Globus pallidus (tissue), 1 donor: ENCODE results near the gene CPXM1.
"Not testable (repeated sequence)": the region's sequence is repeated elsewhere in the genome, so short reads cannot be mapped to it uniquely, and the experiment has no call there.

Experiments
- DNase-seq: peaks from one replicate; pipeline ENCODE4 v3.0.0-alpha.2; 2015; ENCODE audit warnings: low spot score

CPXM1 gene

DNA sequence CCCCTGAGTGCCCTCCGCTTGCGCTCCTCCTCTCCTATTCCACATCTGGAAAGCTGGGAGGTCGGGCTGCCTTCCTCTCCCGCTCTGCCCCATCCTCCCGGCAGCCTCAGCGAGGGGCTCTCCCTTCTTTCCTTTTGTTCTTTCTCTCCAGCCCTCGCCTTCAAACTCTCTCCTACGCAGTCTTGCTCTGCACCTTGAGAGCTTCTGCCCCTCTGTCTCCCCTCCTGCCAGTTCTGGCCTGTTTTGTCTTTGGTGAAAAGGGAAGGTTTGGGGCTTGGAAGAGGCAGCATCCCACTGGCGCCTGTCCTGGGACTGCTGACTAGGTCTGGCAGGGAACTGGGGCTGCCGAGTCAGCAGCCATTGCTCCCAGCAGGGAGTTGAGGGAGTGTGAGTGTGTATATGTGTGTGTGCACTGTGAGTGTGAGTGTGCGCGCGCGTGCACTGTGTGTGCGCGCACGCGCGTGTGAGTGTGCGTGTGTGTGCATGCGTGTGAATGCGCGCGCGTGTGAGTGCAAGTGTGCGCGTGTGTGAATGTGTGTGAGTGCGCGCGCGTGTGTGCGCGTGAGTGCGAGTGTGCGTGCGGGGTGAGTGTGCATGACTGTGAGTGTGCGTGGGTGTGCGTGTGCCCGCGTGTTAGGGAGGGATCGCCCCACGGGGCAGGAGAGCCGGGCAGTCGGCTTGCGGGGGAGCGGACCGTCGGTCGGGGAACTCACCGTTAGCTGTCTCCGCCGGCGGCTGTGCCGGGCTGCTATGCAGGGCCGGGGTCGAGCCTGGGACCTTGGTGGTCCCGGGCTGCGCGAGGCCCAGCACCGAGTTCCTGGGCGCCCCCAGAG is 523 bp downstream of the CPXM1 start:
- DNase-seq: no peak

DNA sequence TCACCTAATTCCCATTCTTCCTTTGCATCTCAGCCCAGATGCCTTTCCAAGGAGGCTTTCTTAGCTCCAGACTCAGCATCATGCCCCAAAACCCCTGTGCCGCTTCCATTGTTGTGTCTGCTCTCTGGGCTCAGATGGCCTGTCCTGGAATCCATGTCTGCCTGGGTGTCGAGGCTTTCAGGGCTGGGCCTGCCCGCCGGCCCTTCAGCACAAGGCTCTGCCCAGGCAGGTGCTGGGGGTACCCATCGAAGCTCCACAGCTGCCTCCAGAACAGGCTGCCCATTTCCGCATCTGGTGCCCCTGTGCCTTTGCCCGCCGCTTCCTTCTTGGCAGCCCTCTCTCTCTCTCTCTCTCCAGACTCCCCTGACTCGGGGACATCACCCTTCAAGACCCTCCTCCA is 1.2 kb downstream of the CPXM1 start:
- DNase-seq: no peak

DNA sequence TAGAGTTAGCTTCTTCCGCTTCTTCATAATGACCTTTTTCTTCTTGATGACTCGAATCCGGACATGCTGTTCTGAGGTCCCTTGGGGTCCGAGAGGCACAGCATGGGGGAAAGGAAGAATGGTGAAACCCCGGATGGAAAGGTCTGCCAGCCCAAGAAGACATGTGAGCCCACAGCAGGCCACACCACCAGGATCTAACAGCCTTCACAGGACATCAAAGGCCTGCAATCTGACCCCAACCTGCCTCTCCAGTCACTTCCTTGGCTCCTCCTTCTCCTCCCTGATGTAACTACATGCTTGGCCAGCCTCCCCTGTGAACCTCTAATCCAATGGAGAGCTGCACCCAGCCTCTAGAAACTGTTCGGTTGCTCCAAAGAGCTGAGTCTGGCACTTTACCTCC is 1.6 kb downstream of the CPXM1 start:
- no peak for DNase-seq

DNA sequence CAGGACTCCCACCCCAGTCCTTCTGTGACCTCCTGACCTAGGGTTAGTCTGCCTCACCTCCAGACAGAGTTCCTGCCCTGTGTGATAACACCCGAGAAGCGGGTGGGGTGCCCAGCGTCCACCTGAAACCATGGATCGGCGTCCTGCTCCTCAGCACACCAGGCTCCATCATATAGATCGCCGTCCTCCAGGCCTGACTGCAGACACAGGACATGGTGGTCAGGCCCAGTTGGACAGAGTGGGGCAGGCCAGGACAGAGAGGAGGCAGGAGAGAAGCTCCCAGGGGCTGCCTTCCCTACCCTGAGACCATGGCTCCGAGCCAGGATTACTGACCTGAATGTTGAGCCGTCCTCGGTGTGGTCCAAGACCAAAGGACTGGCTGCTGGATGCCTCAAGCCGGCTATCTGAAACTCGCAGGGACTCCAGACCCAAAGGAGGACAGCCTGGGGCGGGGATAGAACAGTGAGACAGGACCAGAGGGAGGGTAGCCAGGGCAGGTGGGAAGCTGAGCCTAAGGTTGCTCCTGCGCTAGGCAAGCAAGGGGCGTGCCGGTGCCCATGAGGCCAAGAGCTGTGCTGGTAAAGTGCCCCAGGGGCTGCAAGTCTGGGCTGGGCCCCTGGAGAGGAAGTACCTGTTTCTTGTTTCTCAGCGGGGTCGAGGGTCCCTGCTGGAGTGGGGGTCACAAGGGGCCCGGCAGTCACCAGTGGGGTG is 2.2 kb downstream of the CPXM1 start:
- DNase-seq: no peak

DNA sequence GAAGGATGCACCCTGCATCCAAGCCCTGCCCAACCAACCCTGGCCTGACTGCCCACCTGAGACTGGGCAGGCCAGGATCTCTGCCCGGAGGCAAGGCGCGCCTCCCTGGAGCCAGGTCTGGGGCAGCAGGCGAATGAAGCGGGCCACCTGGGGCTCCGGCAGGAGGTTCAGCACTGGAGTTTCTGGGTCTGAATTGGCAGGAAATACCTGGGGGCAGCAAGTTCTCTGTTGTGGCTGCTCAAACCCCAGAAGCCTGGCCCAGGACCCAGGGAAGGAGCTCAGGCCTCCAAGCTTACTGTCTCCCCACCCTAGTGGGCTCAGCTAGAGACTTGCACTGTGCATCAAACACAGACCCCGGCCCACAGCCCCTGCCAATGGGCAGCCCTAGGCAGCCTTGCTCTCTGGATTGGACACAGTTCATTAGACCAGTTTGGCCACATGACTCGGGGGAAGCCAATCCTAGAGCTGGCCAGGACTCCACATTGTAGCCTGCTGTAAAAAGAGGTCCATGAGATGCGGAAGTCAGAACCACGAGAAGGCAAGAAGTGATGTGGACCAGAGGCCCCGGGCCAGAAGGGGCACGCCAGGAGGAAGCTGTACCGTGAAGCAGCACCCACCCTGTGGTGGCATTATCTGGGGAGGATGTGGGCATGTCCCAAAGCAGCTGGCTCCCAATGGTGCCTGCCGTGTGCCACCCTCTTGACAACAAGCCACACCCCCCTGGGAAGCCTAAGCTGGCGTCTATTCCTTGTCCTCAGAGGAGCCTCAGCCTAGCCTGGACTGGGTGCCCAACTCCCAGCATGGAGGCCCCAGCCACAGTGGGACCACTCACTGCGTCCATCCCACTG is 3.1 kb downstream of the CPXM1 start:
- no peak for DNase-seq

DNA sequence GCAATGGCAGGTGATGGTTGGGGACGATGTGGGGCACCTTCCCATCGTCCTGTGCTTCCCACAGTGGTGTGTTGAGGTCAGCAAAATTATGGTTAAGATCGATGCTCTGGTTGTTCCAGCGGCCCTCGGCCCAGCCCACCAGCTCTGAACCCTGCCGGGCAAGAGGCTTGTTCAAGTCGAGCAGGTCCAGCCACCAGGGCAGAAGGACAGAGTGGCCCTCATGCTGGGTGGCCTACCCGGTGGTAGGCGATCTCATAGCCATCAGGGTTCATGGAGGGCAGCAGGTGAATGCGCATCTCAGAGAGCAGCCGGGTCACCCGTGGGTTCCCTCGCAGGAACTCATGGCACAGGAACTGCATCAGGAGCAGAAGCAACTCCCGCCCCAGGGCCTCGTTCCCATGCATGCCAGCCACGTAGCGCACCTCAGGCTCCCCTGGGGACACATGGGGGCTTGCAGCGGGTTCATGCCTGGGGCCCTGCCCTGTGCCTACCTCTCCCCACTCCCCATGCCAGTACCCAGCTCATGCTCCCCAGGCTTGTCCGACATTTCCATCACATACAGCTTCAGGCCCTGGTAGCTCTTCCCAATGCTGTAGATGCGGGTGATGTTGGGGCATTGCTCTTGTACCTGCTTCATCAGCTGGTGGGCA is 4.3 kb downstream of the CPXM1 start:
- DNase-seq: no peak

DNA sequence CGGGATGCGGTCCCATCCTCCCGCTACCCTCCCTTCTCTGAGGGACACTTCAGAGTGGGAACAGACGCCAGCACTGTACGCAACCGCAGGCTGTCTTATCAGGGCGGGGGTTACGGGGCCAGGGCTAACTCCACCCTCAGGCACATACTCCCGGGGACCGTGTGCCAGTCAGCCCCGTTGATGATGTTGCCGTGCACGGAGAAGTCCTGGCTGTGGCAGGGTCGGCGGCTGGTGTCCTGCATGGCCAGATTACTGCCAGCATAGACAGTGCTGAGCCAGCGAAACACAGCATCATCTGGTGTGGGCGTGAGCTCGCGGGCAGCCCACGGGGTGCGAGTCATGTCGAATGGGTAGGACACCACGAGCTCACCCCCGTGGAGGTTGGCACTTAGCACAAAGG is 5.0 kb downstream of the CPXM1 start:
- DNase-seq: no peak

DNA sequence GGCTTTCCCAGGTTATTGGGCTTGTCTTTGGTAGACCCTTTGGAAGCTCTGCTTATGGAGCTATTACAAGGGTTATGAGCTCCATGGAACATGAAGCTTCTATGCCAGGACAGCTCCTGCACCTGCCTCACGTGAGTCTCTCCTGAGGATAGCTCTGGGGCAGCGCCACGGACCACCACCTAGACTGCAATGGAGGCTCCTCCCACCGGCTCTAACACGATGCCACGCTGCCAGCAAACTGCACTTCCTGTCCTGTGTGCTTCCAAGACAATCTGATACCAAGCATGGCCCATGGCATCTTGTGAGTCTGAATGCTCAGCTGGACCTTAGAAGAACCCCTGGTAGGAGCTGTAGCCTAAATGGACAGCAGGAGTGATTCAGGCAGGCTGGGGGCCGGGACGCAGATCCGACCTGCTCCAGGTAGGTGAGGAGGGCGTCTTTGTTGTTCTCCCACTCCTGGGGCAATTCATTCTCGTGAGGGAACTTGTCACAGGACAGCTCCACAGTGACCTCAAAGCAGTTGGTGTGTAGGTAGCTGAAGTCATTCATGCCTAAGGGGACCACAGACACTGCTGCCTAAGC is 5.5 kb downstream of the CPXM1 start:
- no peak for DNase-seq

DNA sequence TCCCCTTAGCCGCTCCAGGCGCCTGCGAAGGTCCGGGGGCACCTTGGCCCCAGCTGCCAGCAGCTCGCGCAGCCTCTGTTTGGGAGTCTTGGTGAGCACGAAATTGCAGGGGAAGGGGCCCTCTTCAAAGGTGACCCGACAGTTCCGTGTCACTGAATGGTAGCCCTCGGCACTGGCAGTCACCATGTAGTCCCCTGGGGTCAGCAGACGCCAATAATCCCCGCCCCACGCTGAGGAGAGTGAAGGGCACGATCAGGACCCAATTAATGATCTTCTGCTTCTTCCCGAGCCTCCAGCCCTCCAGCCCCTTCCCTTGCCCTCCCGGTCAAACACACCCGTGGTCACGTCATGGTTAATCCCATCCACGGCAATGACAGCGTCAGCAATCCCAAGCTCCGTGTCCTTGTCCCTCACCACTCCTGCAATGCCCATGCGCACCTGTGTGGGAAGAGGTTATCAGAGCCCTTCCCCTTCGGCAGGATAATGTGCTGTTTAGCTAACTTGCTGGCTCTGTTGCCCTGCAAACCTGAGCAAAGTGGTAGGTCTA is 6.2 kb downstream of the CPXM1 start:
- no peak for DNase-seq

DNA sequence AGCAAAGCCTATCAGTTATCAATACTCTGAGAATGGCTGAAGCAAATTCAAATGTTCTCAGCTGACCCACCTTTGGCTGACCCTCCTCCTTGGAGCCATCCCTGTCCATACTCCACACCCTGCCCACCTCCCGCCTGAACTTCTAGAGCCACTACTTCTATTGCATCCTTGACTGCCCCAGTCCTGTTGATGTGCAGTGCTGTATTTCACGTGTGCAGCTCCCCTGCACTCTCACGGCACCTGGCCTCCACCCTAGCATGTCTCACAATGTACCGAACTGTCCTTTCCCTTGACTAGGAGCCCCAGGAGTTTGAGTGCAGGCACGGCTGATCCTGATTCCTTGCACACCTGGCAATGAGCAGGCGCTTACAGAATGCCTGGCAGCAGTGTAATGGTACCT is 7.0 kb downstream of the CPXM1 start:
- DNase-seq: no peak

DNA sequence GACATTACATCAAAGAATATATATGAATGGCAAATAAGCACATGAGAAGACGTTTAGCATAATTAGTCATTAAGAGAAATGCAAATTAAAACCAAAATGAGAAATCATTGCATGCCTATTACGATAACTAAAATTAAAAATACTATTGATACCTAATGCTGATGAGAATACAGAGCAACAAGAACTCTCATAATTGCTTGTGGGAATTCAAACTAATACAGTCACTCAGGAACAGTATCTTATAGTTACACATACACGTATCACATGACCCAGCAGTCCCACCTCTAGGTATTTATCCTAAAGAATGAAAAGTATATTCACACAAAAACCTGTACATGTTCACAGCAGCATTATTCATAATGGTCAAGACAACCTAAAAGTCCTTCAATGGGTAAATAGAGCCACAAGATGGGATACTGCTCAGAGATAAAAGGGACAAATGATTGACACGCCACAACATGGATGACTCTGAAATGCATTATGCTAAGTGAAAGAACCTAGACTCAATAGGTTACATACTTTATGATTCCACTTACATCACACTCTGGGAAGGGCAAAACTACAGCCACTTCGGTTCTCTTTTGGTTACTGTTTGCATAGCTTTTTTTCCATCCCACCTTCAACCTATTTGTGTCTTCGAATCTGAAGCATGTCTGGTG is 16.4 kb downstream of the CPXM1 start:
- no peak for DNase-seq

DNA sequence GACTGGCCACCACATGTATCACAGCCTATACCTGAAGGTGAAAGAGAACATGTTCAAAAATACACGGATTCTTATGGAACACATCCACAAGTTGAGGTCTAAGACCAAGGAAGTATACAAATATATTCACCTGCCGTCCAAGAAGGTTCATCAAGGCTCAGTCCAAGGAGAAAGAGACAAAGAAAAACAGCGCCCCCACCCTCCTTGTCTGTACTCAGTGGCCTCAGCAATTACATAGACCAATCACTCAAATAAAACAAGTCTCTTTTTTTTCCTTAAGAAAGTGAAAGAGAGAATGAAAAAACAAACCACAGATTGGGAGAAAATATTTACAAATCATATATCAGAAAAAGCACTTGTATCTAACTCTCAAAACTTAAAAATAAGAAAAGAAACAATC is 19.5 kb downstream of the CPXM1 start:
- DNase-seq: no peak

DNA sequence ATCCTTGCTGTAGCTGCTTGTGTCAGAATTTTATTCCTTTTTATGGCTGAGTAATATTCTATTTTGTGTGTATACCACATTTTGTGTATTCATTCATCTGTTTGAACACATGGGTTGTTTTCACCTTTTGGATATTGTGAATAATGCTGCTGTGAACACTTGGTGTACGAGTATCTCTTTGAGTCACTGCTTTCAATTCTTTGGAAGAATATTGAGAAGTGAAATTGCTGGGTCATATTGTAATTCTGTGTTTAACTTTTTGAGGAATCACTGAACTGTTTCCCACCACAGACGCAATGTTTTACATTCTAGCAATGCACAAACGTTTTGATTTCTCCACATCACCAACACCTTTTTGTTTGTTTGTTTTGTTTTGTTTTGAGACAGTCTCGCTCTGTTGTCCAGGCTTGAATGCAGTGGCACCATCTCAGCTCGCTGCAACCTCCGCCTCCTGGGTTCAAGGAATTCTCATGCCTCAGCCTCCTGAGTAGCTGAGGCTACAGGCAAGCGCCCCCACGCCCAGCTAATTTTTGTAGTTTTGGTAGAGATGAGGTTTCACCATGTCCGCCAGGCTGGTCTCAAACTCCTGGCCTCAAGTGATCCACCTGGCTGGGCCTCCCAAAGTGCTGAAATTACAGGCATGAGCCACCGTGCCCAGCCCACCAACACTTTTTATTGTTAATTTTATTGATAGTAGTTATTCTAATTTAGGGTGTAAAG is 21.7 kb downstream of the CPXM1 start:
- no peak for DNase-seq

DNA sequence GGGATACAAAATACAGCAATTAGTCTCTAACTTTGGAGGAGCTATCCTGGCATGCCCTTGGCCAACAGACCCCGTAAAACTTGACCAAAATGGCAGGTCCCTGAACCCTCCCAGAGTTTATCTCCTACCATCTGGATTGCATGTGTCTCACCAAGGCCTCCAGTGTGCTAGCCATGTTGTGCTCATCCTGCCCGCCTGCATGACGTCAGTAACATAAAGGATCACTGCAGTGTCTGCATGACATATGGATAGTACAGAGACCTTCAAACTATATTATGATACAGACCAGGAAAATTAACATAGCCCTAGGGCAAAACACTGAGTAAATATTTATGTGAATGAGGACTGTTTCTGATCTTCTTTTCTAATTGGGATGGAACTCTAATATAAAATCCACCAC is 25.3 kb downstream of the CPXM1 start:
- DNase-seq: no peak

DNA sequence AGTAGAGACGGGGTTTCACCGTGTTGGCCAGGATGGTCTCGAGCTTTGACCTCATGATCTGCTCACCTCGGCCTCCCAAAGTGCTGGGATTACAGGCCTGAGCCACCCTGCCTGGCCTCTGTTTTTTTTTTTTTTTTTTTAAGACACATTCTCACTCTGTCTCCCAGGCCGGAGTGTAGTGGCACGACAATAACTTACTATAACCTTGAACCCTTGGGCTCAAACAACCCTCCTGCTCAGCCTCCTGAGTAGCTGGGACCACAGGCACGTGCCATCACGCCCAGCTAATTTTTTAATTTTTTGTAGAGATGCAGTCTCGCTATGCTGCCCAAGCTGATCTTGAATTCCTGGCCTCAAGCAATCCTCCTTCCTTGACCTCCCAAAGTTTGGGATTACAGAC is 26.6 kb downstream of the CPXM1 start:
- DNase-seq: no peak

DNA sequence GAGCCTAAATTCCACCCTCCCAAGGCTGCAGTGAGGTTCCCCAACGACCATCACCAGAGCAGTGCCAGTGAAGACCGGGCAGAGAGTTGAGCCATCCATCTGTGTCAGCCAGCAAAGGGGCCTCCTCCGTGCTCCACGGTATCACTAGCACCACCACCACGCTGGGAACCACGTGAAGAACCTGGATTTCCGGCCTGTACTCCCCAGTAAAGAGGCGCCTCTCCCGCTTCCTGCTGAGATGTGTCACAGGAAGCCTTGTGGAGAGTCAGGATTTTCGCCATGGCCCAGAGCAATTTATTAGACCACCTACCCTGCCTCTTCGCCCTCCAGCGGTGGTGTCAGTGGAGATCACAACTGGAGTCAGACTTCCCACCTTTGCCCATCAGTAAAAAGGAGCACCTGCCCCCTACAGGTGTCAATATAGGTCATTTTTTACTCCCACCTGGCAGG is 28.8 kb downstream of the CPXM1 start:
- DNase-seq: no peak

DNA sequence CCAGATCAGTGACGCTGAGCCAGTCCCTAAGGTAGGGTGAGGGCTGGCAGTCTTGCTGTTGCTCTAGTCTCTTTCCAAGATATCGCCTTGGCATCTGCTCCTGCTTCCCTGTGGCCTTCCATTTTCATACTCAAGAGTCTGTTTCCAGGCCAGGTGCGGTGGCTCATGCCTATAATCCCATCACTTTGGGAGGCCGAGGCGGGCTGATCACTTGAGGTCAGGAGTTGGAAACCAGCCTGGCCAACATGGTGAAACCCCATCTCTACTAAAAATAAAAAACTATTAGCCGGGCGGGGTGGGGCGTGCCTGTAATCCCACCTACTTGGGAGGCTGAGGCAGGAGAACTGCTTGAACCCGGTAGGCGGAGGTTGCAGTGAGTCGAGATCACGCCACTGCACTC is 30.3 kb downstream of the CPXM1 start:
- not testable (repeated sequence) for DNase-seq

DNA sequence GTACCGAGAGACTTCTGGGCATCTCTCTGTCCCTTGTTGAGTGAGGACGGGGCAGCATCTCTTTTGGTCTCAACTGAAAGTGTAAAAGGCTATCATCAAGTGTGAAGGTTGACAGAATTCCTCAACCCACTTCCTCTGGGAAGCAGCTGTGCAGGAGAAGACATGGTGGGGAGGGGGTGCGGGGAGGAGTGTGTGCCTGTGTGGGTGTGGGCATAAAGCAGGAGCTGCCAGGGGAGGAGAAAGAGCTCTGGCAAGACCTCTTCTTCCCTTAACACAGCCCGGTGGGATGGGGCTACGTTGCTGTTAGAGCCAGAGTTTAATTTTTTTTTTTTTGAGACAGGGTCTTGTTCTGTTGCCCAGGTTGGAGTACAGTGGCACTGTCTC is 31.8 kb downstream of the CPXM1 start:
- no peak for DNase-seq

DNA sequence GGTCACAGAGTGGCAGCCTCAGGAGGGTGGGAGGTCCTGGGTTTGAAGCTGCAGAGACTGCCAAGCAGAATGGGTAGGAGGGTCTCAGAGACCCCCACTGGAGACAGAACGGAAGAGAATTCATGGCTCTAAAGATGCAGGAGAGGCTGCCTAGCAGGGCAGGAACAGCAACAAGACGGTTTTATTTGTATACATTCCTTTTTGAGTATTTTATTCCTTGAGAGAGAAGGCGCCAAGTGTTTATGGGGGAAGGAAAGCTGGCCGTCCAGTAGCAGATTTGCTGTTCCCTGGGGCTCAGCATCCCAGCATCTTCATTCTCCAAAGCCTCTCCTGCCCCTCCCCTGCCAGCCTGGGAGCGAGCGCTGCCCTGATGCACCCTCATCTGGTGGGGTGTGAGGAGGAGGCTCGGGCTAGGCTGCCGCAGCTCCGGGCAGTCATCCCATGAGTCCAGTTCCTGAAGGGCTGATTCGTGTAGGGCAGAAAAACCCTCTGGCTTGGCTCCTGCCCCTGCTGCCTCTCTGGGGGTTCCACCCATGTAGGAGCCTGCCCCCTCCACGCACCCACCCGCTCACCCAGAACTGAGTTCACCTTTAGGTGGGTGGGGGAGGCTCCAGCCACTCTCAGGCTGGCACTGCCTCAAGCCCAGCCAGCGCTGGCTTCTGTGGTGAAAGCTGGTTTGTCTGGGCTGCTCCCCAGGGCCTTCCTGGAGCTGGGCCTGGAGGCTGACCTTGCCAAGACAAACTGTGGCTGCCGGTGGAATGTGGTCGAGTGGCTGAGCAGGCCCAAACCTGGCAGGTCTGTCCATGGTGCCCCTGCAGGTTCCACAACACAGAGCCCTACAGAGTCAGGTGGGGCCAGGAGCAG is 32.4 kb downstream of the CPXM1 start:
- no peak for DNase-seq
